Activated CD8-positive, alpha-beta T cell treated with anti-CD3 and anti-CD28 coated beads for 36 hours (primary cell): ENCODE data around the gene MARF1. TPM values are rescaled to one million over a fixed set of nuclear protein-coding genes. Genes with fewer than 3 reads are reported as not detected.

Experiments used
- ATAC-seq: fragments of 200-7000 bp; cut with Tn5 transposase; one replicate; pipeline ENCODE4 v1.10.0; 2021; ENCODE audit warnings: mild to moderate bottlenecking, moderate library complexity
- CTCF ChIA-PET: fragments of 350-600 bp; sonication (Branson Sonifier 250); formaldehyde crosslinking; loops from one replicate; lab custom pipeline; 2021; ENCODE audit warnings: antibody characterized with exemption; lab: Charles Lee
- POLR2A ChIA-PET: fragments of 350-600 bp; sonication (Branson Sonifier 250); formaldehyde crosslinking; loops from one replicate; lab custom pipeline; 2021; ENCODE audit warnings: antibody characterized with exemption; lab: Charles Lee
- DNase-seq: peaks from one replicate; pipeline ENCODE4 v3.0.0-alpha.2; 2020
- H3K27ac Mint-ChIP-seq: one replicate; pipeline ENCODE4 v1.8.0; 2021; ENCODE audit warnings: mild to moderate bottlenecking, mixed read lengths
- H3K27me3 Mint-ChIP-seq: one replicate; pipeline ENCODE4 v1.8.0; 2021; ENCODE audit warnings: mixed read lengths
- H3K36me3 Mint-ChIP-seq: one replicate; pipeline ENCODE4 v1.8.0; 2021; ENCODE audit warnings: low read depth, mixed read lengths
- H3K4me1 Mint-ChIP-seq: one replicate; pipeline ENCODE4 v1.8.0; 2021; ENCODE audit warnings: low read depth, mixed read lengths
- H3K4me3 Mint-ChIP-seq: one replicate; pipeline ENCODE4 v1.8.0; 2021; ENCODE audit warnings: mild to moderate bottlenecking, moderate library complexity, mixed read lengths
- H3K9me3 Mint-ChIP-seq: one replicate; pipeline ENCODE4 v1.8.0; 2021; ENCODE audit warnings: mixed read lengths
- intact Hi-C: fragments of 100-400 bp; cut with micrococcal nuclease; formaldehyde crosslinking; loops from one replicate; pipeline ENCODE4 v1.10.0; 2022
- total RNA-seq, 2 experiments: library from RNA; stranded (reverse); gene quantifications; one replicate each; pipeline ENCODE4 v1.2.3, GENCODE V29; 2021
- TF ChIP-seq, protein P1 (sequence below): fragments of 200-600 bp; IDR thresholded peaks from one replicate; pipeline ENCODE4 v1.8.0; 2022; ENCODE audit warnings: antibody characterized with exemption, mild to moderate bottlenecking

The MARF1 gene
- total RNA-seq, 2 experiments from 2014 or later: 55.7 to 56.0 TPM

DNA sequence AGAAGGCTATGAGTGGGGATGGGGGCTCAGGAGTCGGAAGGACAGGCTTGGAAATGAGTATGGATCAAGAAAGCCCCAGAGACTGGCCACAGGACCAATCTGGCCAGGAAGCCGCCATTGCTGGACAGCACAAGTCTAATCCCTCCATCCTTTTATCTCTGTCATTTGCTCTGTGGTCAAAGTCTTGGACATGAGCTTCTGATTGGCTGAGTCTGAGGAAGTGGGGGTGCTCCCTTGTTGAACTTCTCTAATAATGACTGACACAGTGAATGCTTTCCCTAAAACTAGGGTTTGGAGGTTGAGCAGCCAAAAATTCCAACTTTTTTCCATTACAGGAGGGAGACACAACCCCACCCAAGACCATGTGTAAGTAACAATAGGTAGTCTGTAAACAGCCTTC, 97.4 kb downstream of the MARF1 start:
- intact Hi-C loops: no loop called here
- no peak overlapping the region for H3K27ac Mint-ChIP-seq
- H3K36me3 Mint-ChIP-seq: no peaks in the 10 kb centered on the region
- H3K4me1 Mint-ChIP-seq: peaks cover 4% of the 10 kb centered on the region
- CTCF ChIA-PET: no interaction called here
- DNase-seq (no peak), ATAC-seq (no peak)
- POLR2A ChIA-PET: no interaction called here
- H3K9me3 Mint-ChIP-seq: no peaks in the 10 kb centered on the region
- TF ChIP-seq, protein P1, sequence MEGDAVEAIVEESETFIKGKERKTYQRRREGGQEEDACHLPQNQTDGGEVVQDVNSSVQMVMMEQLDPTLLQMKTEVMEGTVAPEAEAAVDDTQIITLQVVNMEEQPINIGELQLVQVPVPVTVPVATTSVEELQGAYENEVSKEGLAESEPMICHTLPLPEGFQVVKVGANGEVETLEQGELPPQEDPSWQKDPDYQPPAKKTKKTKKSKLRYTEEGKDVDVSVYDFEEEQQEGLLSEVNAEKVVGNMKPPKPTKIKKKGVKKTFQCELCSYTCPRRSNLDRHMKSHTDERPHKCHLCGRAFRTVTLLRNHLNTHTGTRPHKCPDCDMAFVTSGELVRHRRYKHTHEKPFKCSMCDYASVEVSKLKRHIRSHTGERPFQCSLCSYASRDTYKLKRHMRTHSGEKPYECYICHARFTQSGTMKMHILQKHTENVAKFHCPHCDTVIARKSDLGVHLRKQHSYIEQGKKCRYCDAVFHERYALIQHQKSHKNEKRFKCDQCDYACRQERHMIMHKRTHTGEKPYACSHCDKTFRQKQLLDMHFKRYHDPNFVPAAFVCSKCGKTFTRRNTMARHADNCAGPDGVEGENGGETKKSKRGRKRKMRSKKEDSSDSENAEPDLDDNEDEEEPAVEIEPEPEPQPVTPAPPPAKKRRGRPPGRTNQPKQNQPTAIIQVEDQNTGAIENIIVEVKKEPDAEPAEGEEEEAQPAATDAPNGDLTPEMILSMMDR: no peak
- H3K4me3 Mint-ChIP-seq: no peak overlapping the region
- H3K27me3 Mint-ChIP-seq: no peaks in the 10 kb centered on the region

DNA sequence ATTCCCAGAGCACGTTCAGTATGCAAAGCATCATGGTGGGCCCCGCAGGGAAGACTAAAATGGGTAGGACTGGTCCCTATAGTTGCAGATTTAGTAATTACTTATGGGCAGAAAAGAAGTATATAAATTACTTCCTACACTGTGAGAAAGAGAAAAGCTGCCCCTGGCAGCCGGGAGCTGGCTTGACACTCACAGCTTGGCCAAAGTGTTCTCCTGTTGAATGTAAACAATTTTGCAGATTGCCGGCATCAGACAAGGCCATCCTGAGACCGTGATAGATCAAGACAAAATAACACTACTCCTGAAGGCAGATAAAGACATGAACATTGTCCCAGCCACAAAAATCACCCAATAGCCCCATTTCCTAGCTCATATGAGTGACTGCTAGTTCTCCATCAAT, 98.5 kb downstream of the MARF1 start:
- TF ChIP-seq, protein P1: no peak
- no peak for ATAC-seq
- Mint-ChIP-seq H3K4me1 (peaks cover 4% of the 10 kb centered on the region), H3K27ac (no peak overlapping the region), H3K9me3 (no peaks in the 10 kb centered on the region), H3K27me3 (no peaks in the 10 kb centered on the region), H3K4me3 (no peak overlapping the region), H3K36me3 (no peaks in the 10 kb centered on the region)
- ChIA-PET CTCF (no interaction called here), POLR2A (no interaction called here)
- DNase-seq: no peak
- intact Hi-C loops: no loop called here

Other genes with a start within 250 kb of the MARF1 start
- under 1 TPM; 0.20 to 0.47 TPM for gene MPV17L, start 247.4 kb downstream of the MARF1 start, total RNA-seq
- 10 to 100 TPM; 14.0 to 14.1 TPM for gene BMERB1, start 208.6 kb downstream of the MARF1 start, total RNA-seq
- gene NDE1, start 7.1 kb upstream of the MARF1 start, total RNA-seq: 100 to 1,000 TPM in 1 of 2 experiments, 10 to 100 TPM in 1; 97.6 to 103 TPM
- gene MYH11, start 213.9 kb upstream of the MARF1 start, total RNA-seq: not detected
- gene CEP20, start 245.4 kb upstream of the MARF1 start, total RNA-seq: 10 to 100 TPM; 34.5 to 39.0 TPM